Keratinocyte (primary cell): ENCODE measurements around the gene CSRP3. TPM values are rescaled to one million over a fixed set of nuclear protein-coding genes. Genes with fewer than 3 reads are reported as not detected.

Experiments
- DNase-seq: peaks from one replicate; pipeline ENCODE4 v3.0.0-alpha.2; 2011; ENCODE audit warnings: low read depth, missing footprints, low spot score
- FAIRE-seq: peaks from 2 replicates; lab custom pipeline; 2011; peaks lifted over from hg19 to GRCh38; lab: Jason Lieb, UNC
- H2AFZ ChIP-seq: 2 replicates; pipeline ENCODE4 v1.6.0; 2012; ENCODE audit warnings: low read length, control low read depth, inconsistent platforms; ENCODE audit not compliant: control insufficient read depth
- H3K27ac ChIP-seq: 2 replicates; pipeline ENCODE4 v1.5.1; 2011; ENCODE audit warnings: low read length; ENCODE audit not compliant: control insufficient read depth, insufficient read depth
- H3K27me3 ChIP-seq: 3 replicates; pipeline ENCODE4 v1.6.0; 2011; ENCODE audit warnings: low read length; ENCODE audit not compliant: control insufficient read depth, insufficient read depth; ENCODE audit errors: extremely low read depth
- H3K36me3 ChIP-seq, 2 experiments: 2 replicates in 1 of 2; 3 replicates in 1 of 2; pipeline ENCODE4 v1.5.1; 2011; ENCODE audit warnings: low read length in 2 of 2, mild to moderate bottlenecking in 1 of 2; ENCODE audit not compliant: control insufficient read depth in 2 of 2, insufficient read depth in 2 of 2; ENCODE audit errors: extremely low read depth in 1 of 2
- H3K4me1 ChIP-seq: 3 replicates; pipeline ENCODE4 v1.5.1; 2011; ENCODE audit warnings: low read length; ENCODE audit not compliant: control insufficient read depth, insufficient read depth; ENCODE audit errors: extremely low read depth
- H3K4me2 ChIP-seq: 3 replicates; pipeline ENCODE4 v1.6.0; 2011; ENCODE audit warnings: low read depth, low read length; ENCODE audit not compliant: control insufficient read depth, insufficient read depth; ENCODE audit errors: extremely low read depth
- H3K4me3 ChIP-seq, 3 experiments: fragments of 200-600 bp in 1 of 3; sonication (generic) in 1 of 3; 2 replicates in 2 of 3; 3 replicates in 1 of 3; pipeline ENCODE4 v1.5.1; 2011 to 2016; ENCODE audit warnings: low read length in 3 of 3, mild to moderate bottlenecking in 3 of 3, control low read depth in 2 of 3, inconsistent platforms in 1 of 3, low read depth in 1 of 3, mixed read lengths in 1 of 3, mixed run types in 1 of 3, moderate library complexity in 1 of 3; ENCODE audit not compliant: control insufficient read depth in 2 of 3, insufficient read depth in 2 of 3; ENCODE audit errors: extremely low read depth in 1 of 3
- H3K79me2 ChIP-seq: 2 replicates; pipeline ENCODE4 v1.6.0; 2012; ENCODE audit warnings: low read length; ENCODE audit not compliant: control insufficient read depth, insufficient read depth
- H3K9ac ChIP-seq: 3 replicates; pipeline ENCODE4 v1.6.0; 2011; ENCODE audit warnings: low read length; ENCODE audit not compliant: control insufficient read depth, insufficient read depth; ENCODE audit errors: extremely low read depth
- H3K9me1 ChIP-seq: 3 replicates; pipeline ENCODE4 v1.6.0; 2011; ENCODE audit warnings: low read length; ENCODE audit not compliant: control insufficient read depth, insufficient read depth; ENCODE audit errors: extremely low read depth
- H3K9me3 ChIP-seq: 2 replicates; pipeline ENCODE4 v1.5.1; 2012; ENCODE audit warnings: low read depth, low read length; ENCODE audit not compliant: control insufficient read depth
- H4K20me1 ChIP-seq: 3 replicates; pipeline ENCODE4 v1.6.0; 2011; ENCODE audit warnings: low read length; ENCODE audit not compliant: control insufficient read depth, insufficient read depth; ENCODE audit errors: extremely low read depth
- CTCF ChIP-seq, 3 experiments: IDR thresholded peaks in 1 of 3; conservative IDR thresholded peaks in 1 of 3; optimal IDR thresholded peaks in 1 of 3; 2 replicates in 2 of 3; 3 replicates in 1 of 3; pipeline versions ENCODE3 to v1.5.1; 2011; ENCODE audit warnings: low read length in 3 of 3, mild to moderate bottlenecking in 3 of 3, moderate library complexity in 2 of 3, control low read depth in 1 of 3, inconsistent platforms in 1 of 3; ENCODE audit not compliant: insufficient read depth in 2 of 3; ENCODE audit errors: extremely low read depth in 1 of 3
- EZH2 ChIP-seq: IDR thresholded peaks from one replicate; pipeline ENCODE4 v1.6.1; 2012; ENCODE audit warnings: inconsistent platforms, mild to moderate bottlenecking, low read length, moderate library complexity
- dilution Hi-C: fragments of 300-500 bp; cut with MboI; formaldehyde crosslinking; loops from one replicate; pipeline ENCODE4 v1.7.0; 2020; ENCODE audit warnings: low sequenced_read_pairs; ENCODE audit not compliant: extremely low pct_ligation_motif_present
- polyA plus RNA-seq, 5 experiments: library from polyadenylated mRNA; depleted of rRNA in 3 of 5; stranded (reverse) in 3 of 5; stranded (forward) in 1 of 5; unstranded in 1 of 5; fragments of >200 nt; gene quantifications; 1 replicate in 1 of 5; 2 replicates in 3 of 5; 3 replicates in 1 of 5; pipeline versions ENCODE4 v1.2.1 to v1.2.3, GENCODE V29; 2011 to 2012; ENCODE audit warnings: missing spikeins in 2 of 5, low read depth in 1 of 5, low replicate concordance in 1 of 5

CSRP3 gene
- polyA plus RNA-seq, 1 donor (not counting 4 experiments of a cell fraction or from before 2014, with no cell fraction given): not detected

- no peak for TF ChIP-seq EZH2
- TF ChIP-seq CTCF (optimal IDR thresholded peaks at IDR 0.05 in 1 of 3, IDR thresholded peaks at IDR 0.05 in 1 of 3, conservative IDR thresholded peaks at IDR 0.05 in 1 of 3; ENCODE audit: extremely low read depth in 1 of 3, insufficient read depth in 2 of 3, low read length in 3 of 3): no peak
- DNase-seq (no peak), FAIRE-seq (no peak)
- Histone ChIP-seq H4K20me1 (no peaks in the 10 kb centered on the region), H3K27ac (no peak overlapping the region), H3K9me3 (no peaks in the 10 kb centered on the region), H3K4me2 (no peak overlapping the region), H3K27me3 (peaks cover 16% of the 10 kb centered on the region), H3K36me3 (no peaks in the 10 kb centered on the region), H3K9me1 (no peaks in the 10 kb centered on the region), H2AFZ (no peak overlapping the region), H3K4me1 (peaks cover 6% of the 10 kb centered on the region), H3K79me2 (no peaks in the 10 kb centered on the region), H3K4me3 (no peak overlapping the region), H3K9ac (no peak overlapping the region)
- dilution Hi-C loops: no loop called here
These were observed 2.7 kb downstream of the CSRP3 start for GRCh38 chr11:19199048-19199447.

GRCh38 chr11:19196432-19196831, 5.4 kb downstream of the CSRP3 start:
- Histone ChIP-seq H3K36me3 (no peaks in the 10 kb centered on the region), H3K9ac (no peak overlapping the region), H3K4me2 (no peak overlapping the region), H3K79me2 (no peaks in the 10 kb centered on the region), H4K20me1 (no peaks in the 10 kb centered on the region), H2AFZ (no peak overlapping the region), H3K9me3 (no peaks in the 10 kb centered on the region), H3K4me1 (peaks cover 6% of the 10 kb centered on the region), H3K4me3 (no peak overlapping the region), H3K27ac (no peak overlapping the region), H3K9me1 (no peaks in the 10 kb centered on the region), H3K27me3 (peaks cover 7% of the 10 kb centered on the region)
- no peak for DNase-seq
- TF ChIP-seq EZH2 (no peak), CTCF (optimal IDR thresholded peaks at IDR 0.05 in 1 of 3, IDR thresholded peaks at IDR 0.05 in 1 of 3, conservative IDR thresholded peaks at IDR 0.05 in 1 of 3; ENCODE audit: extremely low read depth in 1 of 3, insufficient read depth in 2 of 3, low read length in 3 of 3) (no peak)
- dilution Hi-C loops: no loop called here
- no peak for FAIRE-seq
